GM23248 (cell line): ENCODE results near the gene SPCS1.

ENCODE experiments used
- EZH2 ChIP-seq: fragments of 200-600 bp; sonication (generic); IDR thresholded peaks from 2 replicates; pipeline ENCODE4 v1.6.1; 2018; ENCODE audit warnings: antibody characterized with exemption, mild to moderate bottlenecking; ENCODE audit not compliant: insufficient read depth, poor library complexity, severe bottlenecking
- EZH2phosphoT487 ChIP-seq: fragments of 200-600 bp; sonication (generic); IDR thresholded peaks from 2 replicates; pipeline ENCODE4 v1.6.1; 2018; ENCODE audit warnings: antibody characterized with exemption, moderate library complexity, mild to moderate bottlenecking, low read depth; ENCODE audit not compliant: insufficient read depth

DNA sequence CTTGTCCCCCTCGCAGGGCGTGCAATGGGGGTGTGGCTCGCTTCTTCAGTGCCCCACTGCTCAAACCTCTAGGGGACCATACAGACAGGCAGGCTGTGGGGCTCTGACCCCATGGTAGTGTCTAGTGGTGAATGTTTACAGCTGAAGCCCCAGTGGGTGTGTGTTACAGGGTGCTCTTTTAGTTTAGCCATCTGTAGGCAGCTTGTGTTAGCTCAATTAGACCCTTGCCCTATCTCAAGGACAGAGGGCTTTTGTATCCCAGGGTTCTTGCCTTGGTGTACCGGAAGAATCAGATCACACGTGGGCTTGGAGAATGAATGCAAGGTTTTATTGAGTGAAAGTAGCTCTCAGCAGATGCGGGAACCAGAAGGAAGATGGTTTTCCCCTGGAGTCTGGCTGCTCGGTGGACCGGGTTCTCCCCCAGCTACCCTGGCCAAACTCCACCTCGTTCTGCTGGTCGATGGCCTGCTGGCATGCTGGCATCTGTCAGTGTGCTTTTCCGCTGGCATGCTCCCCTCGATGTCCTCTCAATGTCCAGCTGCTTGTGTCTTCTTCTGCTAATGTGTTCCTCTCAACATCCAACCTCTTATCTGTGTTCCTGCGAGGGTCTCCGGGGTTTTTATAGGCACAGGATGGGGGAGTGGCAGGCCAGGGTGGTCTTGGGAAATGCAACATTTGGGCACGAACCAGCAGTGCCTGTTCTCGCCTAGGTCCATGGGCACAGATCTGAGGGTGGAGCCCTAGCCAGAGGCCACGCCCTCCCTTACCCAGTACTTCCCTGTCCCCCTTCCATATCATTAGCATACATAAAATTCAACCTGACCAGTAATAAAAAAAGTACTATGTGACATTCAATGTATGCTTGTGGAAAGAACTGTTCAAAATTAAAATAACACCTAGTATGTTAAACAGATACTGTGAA lies 6.6 kb downstream of the SPCS1 start:
- TF ChIP-seq EZH2 (no peak), EZH2phosphoT487 (no peak)
